Right lobe of liver (tissue), 4 donors: ENCODE measurements around the gene DTD2.

ENCODE experiments used
- POLR2A ChIP-seq: fragments of 450-650 bp; IDR thresholded peaks from one replicate; pipeline ENCODE4 v1.6.1; 2017; ENCODE audit warnings: antibody characterized with exemption, mild to moderate bottlenecking
- TF ChIP-seq, protein P1 (sequence below), 4 donors: fragments of 200-600 bp in 3 of 4; fragments of 450-650 bp in 1 of 4; IDR thresholded peaks; one replicate each; pipeline versions ENCODE4 v1.5.1 to v1.8.0; 2016 to 2022; ENCODE audit warnings: antibody characterized with exemption in 4 of 4, mild to moderate bottlenecking in 2 of 4
- donor health status: DM: no; HTN: no; CAD: no.
- donor health status: DM: no; HTN: no; CAD: no.
- donor health status: DM: no; HTN: yes; CAD: no.

DNA sequence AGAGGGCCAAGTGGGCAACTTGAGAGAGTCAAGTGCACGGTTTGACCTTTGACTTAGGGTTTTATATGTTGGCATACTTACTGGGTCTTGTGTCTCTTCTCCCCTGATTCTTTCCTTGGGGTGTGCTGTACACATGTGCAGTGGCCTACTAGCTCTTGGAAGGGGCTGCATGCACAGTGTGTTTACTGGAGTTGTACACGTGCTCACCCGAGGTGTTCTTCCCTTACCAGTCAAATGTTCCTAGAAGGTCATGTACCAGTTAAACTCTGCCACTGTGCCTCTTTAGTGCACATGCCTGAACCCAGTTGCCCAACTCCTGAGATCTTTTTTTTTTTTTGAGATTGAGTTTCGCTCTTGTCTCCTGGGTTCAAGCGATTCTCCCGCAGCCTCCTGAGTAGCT lies 9.2 kb upstream of the DTD2 start:
- TF ChIP-seq, protein P1, sequence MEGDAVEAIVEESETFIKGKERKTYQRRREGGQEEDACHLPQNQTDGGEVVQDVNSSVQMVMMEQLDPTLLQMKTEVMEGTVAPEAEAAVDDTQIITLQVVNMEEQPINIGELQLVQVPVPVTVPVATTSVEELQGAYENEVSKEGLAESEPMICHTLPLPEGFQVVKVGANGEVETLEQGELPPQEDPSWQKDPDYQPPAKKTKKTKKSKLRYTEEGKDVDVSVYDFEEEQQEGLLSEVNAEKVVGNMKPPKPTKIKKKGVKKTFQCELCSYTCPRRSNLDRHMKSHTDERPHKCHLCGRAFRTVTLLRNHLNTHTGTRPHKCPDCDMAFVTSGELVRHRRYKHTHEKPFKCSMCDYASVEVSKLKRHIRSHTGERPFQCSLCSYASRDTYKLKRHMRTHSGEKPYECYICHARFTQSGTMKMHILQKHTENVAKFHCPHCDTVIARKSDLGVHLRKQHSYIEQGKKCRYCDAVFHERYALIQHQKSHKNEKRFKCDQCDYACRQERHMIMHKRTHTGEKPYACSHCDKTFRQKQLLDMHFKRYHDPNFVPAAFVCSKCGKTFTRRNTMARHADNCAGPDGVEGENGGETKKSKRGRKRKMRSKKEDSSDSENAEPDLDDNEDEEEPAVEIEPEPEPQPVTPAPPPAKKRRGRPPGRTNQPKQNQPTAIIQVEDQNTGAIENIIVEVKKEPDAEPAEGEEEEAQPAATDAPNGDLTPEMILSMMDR (IDR thresholded peaks at IDR 0.05): no peak
- TF ChIP-seq POLR2A: no peak
